HTERT RPE-1 (cell line): ENCODE results near the gene POLR3B.
"Not testable (repeated sequence)": the region's sequence is repeated elsewhere in the genome, so short reads cannot be mapped to it uniquely, and the experiment has no call there.

Experiments
- in situ Hi-C: fragments of 300-500 bp; cut with MboI; formaldehyde crosslinking; loops from 4 replicates; pipeline ENCODE4 v1.14.3; 2020; ENCODE audit warnings: low sequenced_read_pairs

Gene POLR3B

DNA sequence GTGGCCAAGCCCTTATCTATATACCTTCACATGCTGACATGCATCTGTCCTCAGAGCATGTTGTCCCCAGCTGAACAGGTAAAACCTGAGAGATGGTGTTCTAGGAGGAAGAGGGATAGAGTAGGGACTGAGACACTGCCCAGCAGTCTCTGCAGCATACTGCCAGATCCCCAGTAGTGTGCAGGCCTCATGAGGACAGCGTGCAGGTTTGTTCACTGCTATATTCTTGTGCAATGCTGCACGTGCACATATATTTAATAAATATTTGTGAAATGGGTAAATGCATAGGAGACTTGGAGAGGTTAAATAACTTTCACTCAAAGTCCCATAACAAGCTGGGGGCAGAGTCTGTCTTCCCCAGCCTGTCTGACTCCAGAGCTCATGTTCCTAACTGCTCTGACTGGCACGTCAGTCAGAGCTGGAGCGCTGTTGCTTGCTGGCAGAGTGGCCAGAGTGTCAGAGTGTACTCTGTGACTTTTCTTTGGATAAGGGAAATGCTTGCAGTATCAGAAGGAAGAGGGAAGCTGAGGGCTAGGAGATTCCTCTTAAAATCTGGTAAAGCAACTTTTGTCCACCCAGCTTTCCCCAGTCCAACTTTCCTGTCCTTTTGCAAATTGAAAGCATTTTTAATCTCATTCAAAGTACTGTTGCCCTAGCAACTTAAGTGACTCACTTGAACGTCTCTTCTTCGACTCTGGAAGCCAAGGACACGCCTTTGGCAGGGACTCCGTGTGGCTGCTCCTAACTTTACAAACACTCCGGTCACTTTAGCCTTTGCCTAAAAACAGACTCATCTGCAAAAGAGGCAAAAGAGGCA is 14.9 kb upstream of the POLR3B start:
- in situ Hi-C loops = no loop called here

- in situ Hi-C loops = no loop called here
Measured at GRCh38 chr12:106343214-106343528, 14.4 kb upstream of the POLR3B start.

DNA sequence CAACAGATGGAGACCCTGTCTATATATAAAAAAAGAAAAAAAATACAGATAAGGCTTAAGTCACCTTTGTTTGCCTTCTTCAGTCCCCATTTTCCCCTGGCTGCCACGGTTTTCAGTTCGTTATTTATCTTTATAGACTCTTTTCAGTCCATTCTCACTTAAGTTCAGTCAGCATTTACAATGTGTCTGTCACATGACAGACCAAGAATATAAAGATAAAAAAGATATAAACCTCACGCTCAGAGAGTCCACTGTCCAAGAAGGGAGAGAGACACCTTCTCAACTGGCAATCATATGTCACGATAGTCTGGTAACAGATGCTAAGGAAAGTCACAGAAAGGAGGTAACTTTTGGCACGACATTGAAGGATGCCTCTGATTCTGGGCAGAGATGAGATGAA is 13.4 kb upstream of the POLR3B start:
- in situ Hi-C loops = no loop called here

DNA sequence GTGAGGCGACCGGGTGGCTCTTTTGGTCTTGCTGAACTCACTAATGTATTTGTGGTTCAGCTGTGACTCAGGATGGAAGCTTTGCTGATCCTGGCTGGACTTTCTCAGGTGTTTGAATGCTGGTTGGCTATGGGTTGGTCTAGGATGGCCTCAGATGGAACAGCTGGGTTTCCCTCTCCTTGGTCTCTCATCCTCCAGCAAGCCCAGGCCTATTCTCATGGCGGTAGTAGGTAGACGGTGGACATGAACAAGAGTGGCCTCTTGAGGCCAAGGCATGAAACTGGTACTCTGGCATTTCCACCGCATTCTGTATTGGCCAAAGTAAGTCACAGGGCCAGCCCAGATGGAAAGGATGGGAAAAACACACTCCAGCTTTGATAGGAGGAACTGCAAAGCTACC is 11.8 kb upstream of the POLR3B start:
- in situ Hi-C loops = no loop called here

GRCh38 chr12:106348411-106348810 is 9.1 kb upstream of the POLR3B start:
- in situ Hi-C loops = no loop called here

DNA sequence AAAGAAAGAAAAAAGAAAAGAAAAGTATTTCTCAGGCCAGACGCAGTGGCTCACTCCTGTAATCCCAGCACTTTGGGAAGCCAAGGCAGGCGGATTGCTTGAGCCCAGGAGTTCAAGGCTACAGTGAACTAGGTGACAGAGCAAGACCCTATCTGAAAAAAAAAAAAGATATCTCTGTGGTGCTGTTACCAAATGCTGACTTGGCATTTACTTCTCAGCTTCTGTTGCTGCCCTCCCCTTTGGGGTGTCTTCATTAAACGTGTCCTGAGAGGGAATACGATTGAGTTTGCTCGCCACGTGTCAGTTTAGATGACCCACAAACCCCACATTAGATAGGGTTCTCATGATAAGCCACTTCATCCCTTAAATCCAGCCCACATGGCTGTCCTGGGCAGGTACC is 4.4 kb upstream of the POLR3B start:
- in situ Hi-C loops = no loop called here

DNA sequence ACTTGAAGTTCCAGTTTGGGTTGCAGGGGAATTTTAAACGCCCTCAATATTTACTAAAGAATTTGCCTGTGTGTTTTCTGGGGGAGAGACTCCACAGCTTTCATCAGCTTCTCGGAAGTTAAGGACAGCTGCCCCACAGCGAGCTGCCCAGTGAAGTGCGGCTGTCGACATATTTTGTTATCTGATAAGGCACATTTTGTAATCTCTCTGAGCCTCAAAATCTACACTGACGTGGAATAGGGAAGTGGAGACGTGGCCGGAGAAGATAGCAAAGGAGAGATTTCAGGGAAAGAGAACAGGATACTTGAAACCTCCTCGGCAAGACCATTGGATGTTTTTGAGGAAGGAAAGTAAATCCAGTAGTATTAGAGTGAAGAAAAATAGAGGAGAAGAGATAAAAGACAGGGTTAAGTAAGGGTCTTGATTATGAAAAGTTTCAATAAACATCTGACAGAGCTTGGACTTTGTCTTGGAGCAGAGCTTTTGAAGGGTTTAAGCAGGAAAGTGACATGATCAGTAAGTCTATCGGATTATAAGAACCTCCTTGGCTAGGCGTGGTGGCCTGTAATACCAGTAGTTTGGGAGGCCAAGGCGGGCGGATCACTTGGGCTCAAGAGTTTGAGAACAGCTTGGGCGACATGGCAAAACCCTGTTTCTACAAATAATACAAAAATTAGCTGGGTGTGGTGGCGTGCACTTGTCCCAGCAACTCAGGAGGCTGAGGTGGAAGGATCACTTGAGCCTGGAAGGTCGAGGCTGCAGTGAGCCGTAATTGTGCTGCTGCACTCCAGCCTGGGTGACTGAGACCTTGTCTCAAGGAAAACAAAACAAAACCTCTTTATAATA is 1.1 kb downstream of the POLR3B start:
- in situ Hi-C loops = no loop called here

DNA sequence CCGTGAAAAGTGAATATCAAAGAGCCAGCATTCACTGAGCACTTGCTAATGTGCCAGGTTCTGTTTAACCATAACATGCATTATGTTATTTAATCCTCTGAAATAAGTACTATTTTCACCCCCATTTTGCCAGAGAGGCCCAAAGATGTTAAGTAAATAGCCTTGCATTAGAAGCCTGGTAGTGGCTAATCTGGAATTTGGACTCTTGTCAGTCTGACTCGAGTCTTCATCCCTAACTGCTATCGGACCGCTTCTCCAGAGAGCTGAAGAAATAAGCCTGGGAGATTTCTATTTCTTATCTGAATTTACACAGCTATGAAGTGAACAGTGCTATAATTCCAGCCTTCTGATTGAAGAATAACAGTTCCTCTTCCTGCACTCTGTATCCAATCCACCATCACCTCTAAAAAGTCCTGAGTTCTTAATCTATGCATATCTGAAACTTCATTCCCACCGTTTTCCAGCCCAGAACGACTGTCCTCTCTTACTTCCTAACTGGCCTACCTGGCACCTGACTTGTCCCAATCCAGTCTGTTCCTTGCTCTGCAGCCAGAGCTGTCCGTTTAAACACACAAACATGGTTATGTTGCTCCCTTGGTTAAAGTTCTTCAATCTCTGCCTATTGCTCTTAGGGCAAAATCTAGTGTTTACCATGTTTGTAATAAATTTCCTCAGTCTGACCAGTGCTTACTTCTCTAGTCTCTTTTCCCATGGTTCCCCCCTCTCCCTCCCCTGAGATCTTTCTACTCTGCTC is 2.3 kb downstream of the POLR3B start:
- in situ Hi-C loops = no loop called here

DNA sequence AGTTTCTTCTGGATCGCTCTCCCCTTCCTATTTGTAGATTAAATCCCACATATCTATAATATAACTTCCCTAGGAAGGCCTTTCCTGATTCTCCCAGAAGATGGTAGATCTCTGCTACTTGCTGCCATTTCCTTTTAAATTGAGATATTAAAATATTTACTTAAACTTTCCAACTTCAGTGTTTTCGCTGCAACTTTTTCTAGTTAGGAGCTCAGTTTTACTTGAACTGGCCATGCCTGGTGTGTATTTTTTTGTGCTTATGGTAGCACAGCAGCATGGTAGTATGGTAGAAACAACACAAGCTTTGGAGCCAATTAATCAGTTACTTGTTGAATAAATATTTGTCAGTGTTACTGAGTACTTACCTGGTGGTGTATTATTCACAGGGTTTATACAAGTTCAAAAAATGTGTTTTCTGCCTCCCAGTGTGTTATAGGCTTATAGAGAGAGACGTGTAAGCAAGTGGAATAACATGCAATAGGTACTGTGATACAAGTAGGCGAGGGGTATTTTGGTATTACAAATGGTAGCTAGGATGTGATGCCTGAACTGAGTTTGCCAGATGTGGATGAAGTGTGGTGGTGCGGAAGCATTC is 2.9 kb downstream of the POLR3B start:
- in situ Hi-C loops = no loop called here

DNA sequence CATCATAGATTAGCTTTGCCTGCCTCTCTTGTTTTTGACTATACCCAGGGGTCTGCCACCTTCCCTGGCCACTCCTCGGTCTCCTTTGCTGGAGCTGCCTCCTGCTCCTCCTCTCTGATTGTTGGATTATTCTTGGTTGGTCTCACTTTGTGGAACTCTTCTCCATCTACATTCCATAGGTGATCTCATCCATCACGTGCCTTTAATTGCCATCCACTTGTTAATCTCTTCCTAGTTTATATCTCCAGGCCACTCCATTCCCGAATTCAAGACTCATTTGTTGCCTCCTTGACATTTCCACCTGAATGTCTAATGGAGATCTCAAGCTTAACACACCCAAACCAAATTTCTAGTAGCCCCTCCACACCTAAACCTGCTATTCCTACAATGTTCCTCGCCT is 5.4 kb downstream of the POLR3B start:
- in situ Hi-C loops = no loop called here

GRCh38 chr12:106364261-106364660 is 6.7 kb downstream of the POLR3B start:
- in situ Hi-C loops = no loop called here

GRCh38 chr12:106369624-106370346 is 12.2 kb downstream of the POLR3B start:
- in situ Hi-C loops = no loop called here

GRCh38 chr12:106378788-106379187 is 21.2 kb downstream of the POLR3B start:
- in situ Hi-C loops = no loop called here

GRCh38 chr12:106380954-106381353 is 23.4 kb downstream of the POLR3B start:
- in situ Hi-C loops = no loop called here

DNA sequence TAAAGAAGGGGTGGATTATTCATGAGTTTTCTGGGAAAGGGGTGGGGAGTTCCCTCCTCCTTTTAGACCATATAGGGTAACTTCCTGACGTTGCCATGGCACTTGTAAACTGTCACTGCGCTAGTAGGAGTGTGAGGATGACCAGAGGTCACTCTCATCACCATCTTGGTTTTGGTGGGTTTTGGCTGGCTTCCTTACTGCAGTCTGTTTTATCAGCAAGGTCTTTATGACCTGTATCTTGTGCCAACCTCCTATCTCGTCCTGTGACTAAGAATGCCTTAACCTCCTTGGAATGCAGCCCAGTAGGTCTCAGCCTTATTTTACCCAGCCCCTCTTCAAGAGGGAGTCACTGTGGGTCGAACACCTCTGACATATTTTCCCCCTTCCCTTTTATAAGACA is 24.3 kb downstream of the POLR3B start:
- in situ Hi-C loops = not testable (repeated sequence)

- in situ Hi-C loops = no loop called here
Measured at GRCh38 chr12:106386813-106387535, 29.4 kb downstream of the POLR3B start.

DNA sequence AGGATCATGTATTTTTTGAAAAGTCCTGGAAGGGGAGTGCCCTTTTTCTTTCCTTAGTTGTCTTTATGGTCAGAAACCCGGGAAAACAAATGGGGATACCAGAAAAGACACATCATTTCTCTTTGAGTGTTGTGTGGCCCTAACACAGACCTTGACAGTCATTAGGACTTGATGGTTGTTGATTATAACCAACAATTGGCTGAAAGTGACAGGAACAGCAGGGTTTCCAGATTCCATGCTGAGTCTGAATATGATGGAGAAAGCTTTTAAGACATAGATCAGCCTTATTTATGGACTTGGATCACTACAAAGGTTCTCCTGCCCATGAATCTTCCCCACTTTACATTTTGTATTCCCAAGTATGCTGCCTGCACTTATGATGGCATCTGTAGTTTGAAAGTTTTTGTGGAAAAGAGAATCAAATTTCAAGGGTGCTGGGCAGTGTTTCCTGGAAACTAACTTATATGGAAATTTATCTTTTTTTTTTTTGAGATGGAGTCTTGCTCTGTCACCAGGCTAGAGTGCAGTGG is 30.4 kb downstream of the POLR3B start:
- in situ Hi-C loops = no loop called here

GRCh38 chr12:106389151-106389550 is 31.6 kb downstream of the POLR3B start:
- in situ Hi-C loops = no loop called here

DNA sequence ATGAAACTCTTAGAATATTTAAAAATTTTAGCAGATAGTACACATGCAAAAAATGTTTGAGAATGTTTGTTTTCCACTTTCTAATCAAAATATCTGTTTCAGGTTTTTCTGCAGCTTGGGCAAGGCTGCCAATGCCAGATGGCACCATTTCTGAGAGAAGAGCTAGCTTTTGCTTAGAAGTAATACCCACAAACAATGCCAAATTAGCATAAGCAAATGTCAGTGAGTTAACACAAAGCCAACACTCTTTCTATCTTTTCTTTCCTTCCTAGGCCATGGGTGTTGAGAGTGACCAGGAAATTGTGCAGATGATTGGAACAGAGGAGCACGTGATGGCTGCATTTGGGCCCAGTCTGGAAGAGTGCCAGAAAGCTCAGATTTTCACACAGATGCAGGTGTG is 35.2 kb downstream of the POLR3B start:
- in situ Hi-C loops = no loop called here

GRCh38 chr12:106409878-106410277 is 52.3 kb downstream of the POLR3B start:
- in situ Hi-C loops = no loop called here
